ENCODE measurements around the gene TFPI. TPM values are rescaled to one million over a fixed set of nuclear protein-coding genes. Genes with fewer than 3 reads are reported as not detected.

The TFPI gene
- total and polyA plus RNA-seq, 10 of the 15 experiments (the other 5 are each of a cell fraction or from before 2014, with no cell fraction given): 0.07 to 0.59 (median 0.34) TPM

DNA sequence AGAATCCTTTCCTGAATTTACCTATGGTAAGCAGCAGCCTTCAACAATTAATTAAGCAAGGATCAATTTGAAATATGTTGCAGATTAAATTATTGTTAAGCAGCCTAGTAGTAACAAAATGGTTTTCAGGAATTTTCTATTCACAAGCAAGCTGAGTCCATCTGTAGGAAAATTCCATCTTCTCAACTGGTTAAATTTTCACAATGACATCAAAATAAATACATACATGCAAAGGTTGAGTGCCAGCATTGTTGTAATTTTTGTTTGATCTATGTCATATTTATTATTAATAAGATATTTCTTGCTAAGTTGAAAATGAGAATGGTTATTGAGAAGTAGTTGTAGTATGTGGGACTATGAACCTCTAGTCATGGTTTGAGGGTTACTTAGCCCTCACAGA is 15.3 kb upstream of the TFPI start (continued):
- no peak for TF ChIP-seq MLLT1 (IDR thresholded peaks at IDR 0.05)
- TF ChIP-seq USF1 (IDR thresholded peaks at IDR 0.05; ENCODE audit: borderline replicate concordance, extremely low read length, insufficient read depth, low read depth, low read length): no peak
- no peak for TF ChIP-seq HDAC2 (IDR thresholded peaks at IDR 0.05)

DNA sequence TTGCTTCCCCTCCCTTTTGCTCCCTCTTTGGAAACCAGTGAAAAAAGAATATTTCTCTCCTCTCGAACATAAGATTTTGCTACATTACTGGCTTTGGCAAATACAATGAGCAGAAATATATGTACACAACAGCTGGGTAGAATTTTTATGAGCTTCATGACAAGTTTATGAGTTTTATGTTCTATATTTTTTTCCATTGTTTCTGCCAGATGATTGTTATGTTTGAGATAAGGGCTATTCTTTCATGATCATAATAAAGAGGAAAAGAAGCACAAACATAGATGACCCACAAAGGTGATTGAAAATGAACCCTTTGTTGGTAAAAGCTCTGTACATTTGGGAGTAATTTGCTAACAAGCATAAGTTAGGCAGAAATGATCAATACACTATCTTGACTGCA is 14.8 kb upstream of the TFPI start:
- H2AFZ ChIP-seq (ENCODE audit: control insufficient read depth, low read depth, low read length): no peak overlapping the region
- intact Hi-C loops (cut with micrococcal nuclease; ENCODE audit: unreplicated experiment): no loop called here

More for the DNA sequence above, 14.8 kb upstream of the TFPI start:
- H3K36me3 ChIP-seq (ENCODE audit: control insufficient read depth in 2 of 2, insufficient read depth in 2 of 2, low read length in 1 of 2): no peaks in the 10 kb centered on the region
- no peak overlapping the region for H3K4me2 ChIP-seq (ENCODE audit: control insufficient read depth, insufficient read depth)
- no peaks in the 10 kb centered on the region for H3K27me3 ChIP-seq (replicated peaks in 1 of 2; ENCODE audit: control insufficient read depth in 2 of 2, insufficient read depth in 2 of 2, low read length in 1 of 2)
- no peak for DNase-seq (ENCODE audit: low read depth, low spot score)
- H3K79me2 ChIP-seq (ENCODE audit: control insufficient read depth, insufficient read depth, low read length): no peaks in the 10 kb centered on the region
- ChIA-PET RAD21 (ENCODE audit: unreplicated experiment) (interaction anchor here (1.4 to 1.6 kb wide), 2 partner anchors 66 to 69 kb away, joined by 4 to 5 read pairs; no protein-coding TSS in a partner anchor), SMC1A (ENCODE audit: uncharacterized antibody, unreplicated experiment) (interaction anchor here (0.5 to 1.7 kb wide), 8 partner anchors 9 to 483 kb away, joined by 3 to 9 read pairs (median 4); partner anchors contain the start of gene TFPI), POLR2A (no interaction called here), CTCF (interaction anchor here (0.6 to 6.0 kb wide), 3 partner anchors 12 to 582 kb away, joined by 3 to 50 read pairs (median 24); no protein-coding TSS in a partner anchor)
- BruUV-seq (replicated peaks): no TSS peak
- no peak for ATAC-seq
- no peak overlapping the region for H3K27ac ChIP-seq (ENCODE audit: control insufficient read depth, insufficient read depth)
- no peak for FAIRE-seq
- 0% methylated on average over 1 of the region's 1 CpG for WGBS (ENCODE audit: insufficient coverage, insufficient replicate concordance, low lambda C conversion rate, missing lambda C conversion rate)
- H4K20me1 ChIP-seq (ENCODE audit: control insufficient read depth, insufficient read depth): no peaks in the 10 kb centered on the region
- in situ Hi-C loops (cut with MboI): no loop called here
- H3K9me3 ChIP-seq (replicated peaks; ENCODE audit: control insufficient read depth, insufficient read depth, low read length): no peaks in the 10 kb centered on the region
- no peak overlapping the region for H3K9ac ChIP-seq (ENCODE audit: control insufficient read depth, insufficient read depth, low read length)
- H3K4me1 ChIP-seq (ENCODE audit: control insufficient read depth, insufficient read depth, low read length): no peaks in the 10 kb centered on the region
- H3K4me3 ChIP-seq: no peak overlapping the region
- TF ChIP-seq MTA2 (IDR thresholded peaks at IDR 0.05; ENCODE audit: low read depth) (no peak), PBX3 (IDR thresholded peaks at IDR 0.05; ENCODE audit: insufficient replicate concordance, low read depth, low read length) (no peak), NR2C1 (IDR thresholded peaks at IDR 0.05) (no peak), USF1 (IDR thresholded peaks at IDR 0.05; ENCODE audit: borderline replicate concordance, extremely low read length, insufficient read depth, low read depth, low read length) (no peak), ESRRA (IDR thresholded peaks at IDR 0.05; ENCODE audit: low read length) (no peak), ATF7 (IDR thresholded peaks at IDR 0.05; ENCODE audit: low read depth) (no peak), EED (IDR thresholded peaks at IDR 0.05; ENCODE audit: low read depth) (no peak), ETV6 (conservative IDR thresholded peaks at IDR 0.05 in 1 of 2, IDR thresholded peaks at IDR 0.05 in 1 of 2; ENCODE audit: borderline replicate concordance in 1 of 2, low read depth in 1 of 2) (no peak)

Data from GM12878 (cell line).